Fibroblast of the aortic adventitia (primary cell): ENCODE data around the gene PRDM11. TPM values are rescaled to one million over a fixed set of nuclear protein-coding genes. Genes with fewer than 3 reads are reported as not detected.

Source experiments
- DNase-seq: peaks from one replicate; pipeline ENCODE4 v3.0.0-alpha.2; 2010; ENCODE audit warnings: low read depth
- H3K4me3 ChIP-seq: 2 replicates; pipeline ENCODE4 v1.5.1; 2011; ENCODE audit warnings: low read depth, mild to moderate bottlenecking, control low read depth, low read length, moderate library complexity
- CTCF ChIP-seq: IDR thresholded peaks from 2 replicates; pipeline ENCODE4 v1.5.1; 2011; ENCODE audit warnings: mild to moderate bottlenecking, low read length, control low read depth, inconsistent platforms; ENCODE audit not compliant: insufficient read depth
- total RNA-seq: library from RNA; depleted of rRNA; stranded (reverse); fragments of >200 nt; gene quantifications from 2 replicates; pipeline ENCODE4 v1.2.3, GENCODE V29; 2012; ENCODE audit warnings: low replicate concordance

Gene PRDM11
- total RNA-seq, 1 donor, result 5.3 TPM

- no peak overlapping the region for H3K4me3 ChIP-seq
- no peak for DNase-seq
- TF ChIP-seq CTCF, result no peak
Observed at GRCh38 chr11:45104006-45104789, 42.2 kb upstream of the PRDM11 start.

- no peak overlapping the region for H3K4me3 ChIP-seq
- no peak for TF ChIP-seq CTCF
- DNase-seq, result no peak
Observed at GRCh38 chr11:45104790-45105084, 41.7 kb upstream of the PRDM11 start.

- peak; percentile 72 for DNase-seq
- TF ChIP-seq CTCF, result peak; percentile 90
- H3K4me3 ChIP-seq, result no peak overlapping the region
Observed at GRCh38 chr11:45105233-45105983, 41.0 kb upstream of the PRDM11 start.

- DNase-seq, result no peak
- TF ChIP-seq CTCF, result no peak
- no peak overlapping the region for H3K4me3 ChIP-seq
Observed at GRCh38 chr11:45105984-45106375, 40.5 kb upstream of the PRDM11 start.

GRCh38 chr11:45106440-45106839 lies 40.0 kb upstream of the PRDM11 start:
- DNase-seq, result no peak
- no peak for TF ChIP-seq CTCF
- H3K4me3 ChIP-seq, result no peak overlapping the region

GRCh38 chr11:45107029-45107428 lies 39.4 kb upstream of the PRDM11 start:
- no peak for TF ChIP-seq CTCF
- no peak for DNase-seq
- H3K4me3 ChIP-seq, result no peak overlapping the region
